Endothelial cell of umbilical vein (primary cell): ENCODE measurements around the gene ACTR3. TPM values are rescaled to one million over a fixed set of nuclear protein-coding genes. Genes with fewer than 3 reads are reported as not detected.

Experiments
- BruUV-seq: library from RNA; stranded (reverse); fragments of 400-500 nt; replicated peaks from 2 replicates; lab custom pipeline; 2021; lab: Mats Ljungman, UMichigan
- CTCF ChIA-PET: fragments of 300-600, 350-600 bp; sonication (Branson Sonifier 250); formaldehyde crosslinking; loops from one replicate; lab custom pipeline; 2021; ENCODE audit warnings: antibody characterized with exemption, inconsistent platforms; lab: Charles Lee
- POLR2A ChIA-PET: fragments of 300-600, 350-600 bp; sonication (Branson Sonifier 250); formaldehyde crosslinking; loops from one replicate; lab custom pipeline; 2021; ENCODE audit warnings: antibody characterized with exemption, inconsistent platforms; lab: Charles Lee
- DNase-seq: peaks from one replicate; pipeline ENCODE4 v3.0.0-alpha.2; 2011; ENCODE audit warnings: low read depth, low spot score
- FAIRE-seq: peaks from 2 replicates; lab custom pipeline; 2011; peaks lifted over from hg19 to GRCh38; lab: Jason Lieb, UNC
- H2AFZ ChIP-seq: 2 replicates; pipeline ENCODE4 v1.6.0; 2012; ENCODE audit warnings: low read depth, low read length, control low read depth, inconsistent platforms
- H3K27ac ChIP-seq: 2 replicates; pipeline ENCODE4 v1.5.1; 2011; ENCODE audit warnings: low read depth, mild to moderate bottlenecking, control low read depth, low read length, moderate library complexity; ENCODE audit not compliant: insufficient read depth
- H3K27me3 ChIP-seq, 2 experiments: 2 replicates each; pipeline versions ENCODE4 v1.6.0 to v1.6.1; 2011; ENCODE audit warnings: low read length in 2 of 2, mixed read lengths in 1 of 2; ENCODE audit not compliant: control insufficient read depth in 2 of 2, insufficient read depth in 2 of 2
- H3K36me3 ChIP-seq, 2 experiments: 2 replicates in 1 of 2; 3 replicates in 1 of 2; pipeline ENCODE4 v1.5.1; 2011; ENCODE audit warnings: low read length in 2 of 2, mild to moderate bottlenecking in 1 of 2, moderate library complexity in 1 of 2; ENCODE audit not compliant: control insufficient read depth in 2 of 2, insufficient read depth in 2 of 2; ENCODE audit errors: extremely low read depth in 1 of 2
- H3K4me1 ChIP-seq: 3 replicates; pipeline ENCODE4 v1.5.1; 2011; ENCODE audit warnings: mild to moderate bottlenecking, low read length; ENCODE audit not compliant: control insufficient read depth, insufficient read depth; ENCODE audit errors: extremely low read depth
- H3K4me2 ChIP-seq: 2 replicates; pipeline ENCODE4 v1.6.1; 2011; ENCODE audit warnings: low read length, control low read depth, mixed read lengths; ENCODE audit not compliant: insufficient read depth
- H3K4me3 ChIP-seq, 3 experiments: fragments of 200-600 bp in 1 of 3; sonication (generic), shearing (Covaris generic) in 1 of 3; replicated peaks in 1 of 3; 2 replicates each; pipeline ENCODE4 v1.5.1; 2011 to 2016; ENCODE audit warnings: control low read depth in 3 of 3, low read length in 3 of 3, mild to moderate bottlenecking in 2 of 3, inconsistent platforms in 1 of 3, low read depth in 1 of 3, moderate library complexity in 1 of 3; ENCODE audit not compliant: insufficient read depth in 1 of 3
- H3K79me2 ChIP-seq: 2 replicates; pipeline ENCODE4 v1.6.0; 2012; ENCODE audit warnings: low read length, inconsistent platforms; ENCODE audit not compliant: control insufficient read depth, insufficient read depth
- H3K9ac ChIP-seq: replicated peaks from 2 replicates; pipeline ENCODE3; 2011; ENCODE audit warnings: low read length, control low read depth; ENCODE audit not compliant: insufficient read depth; ENCODE audit errors: extremely low read depth
- H3K9me1 ChIP-seq: replicated peaks from 3 replicates; pipeline ENCODE4 v1.6.0; 2011; ENCODE audit warnings: mild to moderate bottlenecking, low read length; ENCODE audit not compliant: control insufficient read depth, insufficient read depth; ENCODE audit errors: extremely low read depth
- H3K9me3 ChIP-seq: replicated peaks from 2 replicates; pipeline ENCODE4 v1.5.1; 2012; ENCODE audit warnings: low read length, inconsistent platforms; ENCODE audit not compliant: control insufficient read depth, insufficient read depth
- H4K20me1 ChIP-seq: replicated peaks from 2 replicates; pipeline ENCODE3; 2011; ENCODE audit warnings: mild to moderate bottlenecking, low read length; ENCODE audit not compliant: control insufficient read depth, insufficient read depth; ENCODE audit errors: extremely low read depth
- CTCF ChIP-seq, 2 donors: IDR thresholded peaks; 1 replicate in 1 of 2; 2 replicates in 1 of 2; pipeline ENCODE4 v1.5.1; 2011; ENCODE audit warnings: low read length in 2 of 2, mild to moderate bottlenecking in 2 of 2, moderate library complexity in 2 of 2, control low read depth in 1 of 2, inconsistent platforms in 1 of 2, low read depth in 1 of 2; ENCODE audit not compliant: insufficient read depth in 1 of 2; ENCODE audit errors: extremely low read depth in 1 of 2
- EZH2 ChIP-seq: IDR thresholded peaks from 2 replicates; pipeline ENCODE4 v1.6.1; 2012; ENCODE audit warnings: borderline replicate concordance, low read depth, mild to moderate bottlenecking, moderate library complexity, low read length, inconsistent platforms; ENCODE audit not compliant: severe bottlenecking
- FOS ChIP-seq: IDR thresholded peaks from 2 replicates; pipeline ENCODE4 v1.6.1; 2011; ENCODE audit warnings: mild to moderate bottlenecking, low read length, moderate library complexity, borderline replicate concordance; ENCODE audit not compliant: insufficient read depth
- GATA2 ChIP-seq: IDR thresholded peaks from 2 replicates; pipeline ENCODE4 v1.7.0; 2011; ENCODE audit warnings: low read depth, mild to moderate bottlenecking, moderate library complexity, mixed read lengths, low read length; ENCODE audit not compliant: insufficient read length, insufficient read depth
- JUN ChIP-seq: IDR thresholded peaks from 2 replicates; pipeline ENCODE4 v1.6.1; 2011; ENCODE audit warnings: borderline replicate concordance, low read depth; ENCODE audit not compliant: insufficient read length, insufficient read depth
- MAX ChIP-seq: IDR thresholded peaks from 2 replicates; pipeline ENCODE4 v1.6.1; 2011; ENCODE audit not compliant: insufficient read depth, insufficient read length
- MYC ChIP-seq: IDR thresholded peaks from one replicate; pipeline ENCODE4 v1.6.1; 2011; ENCODE audit warnings: mild to moderate bottlenecking, low read depth, low read length
- POLR2A ChIP-seq: IDR thresholded peaks from 2 replicates; pipeline ENCODE4 v1.6.1; 2012; ENCODE audit warnings: low read depth, mild to moderate bottlenecking, control low read depth, low read length
- POLR2AphosphoS5 ChIP-seq: IDR thresholded peaks from 2 replicates; pipeline ENCODE4 v1.6.1; 2012; ENCODE audit warnings: low read depth, mild to moderate bottlenecking, control low read depth, low read length, moderate library complexity; ENCODE audit not compliant: insufficient read depth
- dilution Hi-C: fragments of 300-500 bp; cut with MboI; formaldehyde crosslinking; loops from one replicate; pipeline ENCODE4 v1.15.0; 2019; ENCODE audit warnings: low sequenced_read_pairs; ENCODE audit not compliant: extremely low pct_ligation_motif_present
- intact Hi-C: fragments of 100-400 bp; cut with micrococcal nuclease; formaldehyde crosslinking; loops from one replicate; pipeline ENCODE4 v1.10.0; 2022
- polyA plus RNA-seq, 4 experiments: library from polyadenylated mRNA; depleted of rRNA in 3 of 4; stranded (reverse) in 3 of 4; unstranded in 1 of 4; fragments of >200 nt; gene quantifications; 2 replicates each; pipeline versions ENCODE4 v1.2.1 to v1.2.3, GENCODE V29; 2011 to 2012; ENCODE audit warnings: missing spikeins in 1 of 4
- total RNA-seq: library from RNA; stranded (reverse); gene quantifications from 2 replicates; pipeline ENCODE4 v1.2.3, GENCODE V29; 2021

The ACTR3 gene
- total and polyA plus RNA-seq, 2 donors (not counting 3 experiments of a cell fraction or from before 2014, with no cell fraction given), result 120 to 401 TPM

GRCh38 chr2:113872201-113872600 is 17.7 kb upstream of the ACTR3 start:
- FAIRE-seq (no peak), DNase-seq (no peak)
- Histone ChIP-seq H2AFZ (no peak overlapping the region), H3K4me1 (peaks cover 8% of the 10 kb centered on the region), H3K79me2 (no peaks in the 10 kb centered on the region), H3K9ac (no peak overlapping the region), H3K27me3 (peaks cover 3 to 7% of the 10 kb centered on the region in 2 experiments), H3K9me3 (no peaks in the 10 kb centered on the region), H3K9me1 (no peaks in the 10 kb centered on the region), H3K27ac (no peak overlapping the region), H3K36me3 (no peaks in the 10 kb centered on the region), H3K4me3 (no peak overlapping the region), H3K4me2 (no peak overlapping the region), H4K20me1 (no peaks in the 10 kb centered on the region)
- ChIA-PET CTCF (no interaction called here), POLR2A (no interaction called here)
- dilution Hi-C loops (no loop called here), intact Hi-C loops (no loop called here)
- BruUV-seq, result no TSS peak
- TF ChIP-seq EZH2 (no peak), MYC (no peak), JUN (no peak), FOS (no peak), POLR2AphosphoS5 (no peak), POLR2A (no peak), CTCF (IDR thresholded peaks at IDR 0.05; ENCODE audit: extremely low read depth in 1 of 2, insufficient read depth in 1 of 2, low read depth in 1 of 2, low read length in 2 of 2) (no peak), GATA2 (no peak), MAX (no peak)
